GM12891 (cell line): ENCODE data around the gene AUNIP.

ENCODE experiments used
- POLR2A ChIP-seq: IDR thresholded peaks from 2 replicates; pipeline ENCODE4 v1.6.1; 2011; ENCODE audit warnings: low read depth, low read length, control low read depth
- POLR2AphosphoS5 ChIP-seq: IDR thresholded peaks from 2 replicates; pipeline ENCODE4 v1.6.1; 2011; ENCODE audit warnings: low read depth, low read length, control low read depth
- TAF1 ChIP-seq: IDR thresholded peaks from 2 replicates; pipeline ENCODE4 v1.6.1; 2011; ENCODE audit warnings: low read depth, low read length, control low read depth

DNA sequence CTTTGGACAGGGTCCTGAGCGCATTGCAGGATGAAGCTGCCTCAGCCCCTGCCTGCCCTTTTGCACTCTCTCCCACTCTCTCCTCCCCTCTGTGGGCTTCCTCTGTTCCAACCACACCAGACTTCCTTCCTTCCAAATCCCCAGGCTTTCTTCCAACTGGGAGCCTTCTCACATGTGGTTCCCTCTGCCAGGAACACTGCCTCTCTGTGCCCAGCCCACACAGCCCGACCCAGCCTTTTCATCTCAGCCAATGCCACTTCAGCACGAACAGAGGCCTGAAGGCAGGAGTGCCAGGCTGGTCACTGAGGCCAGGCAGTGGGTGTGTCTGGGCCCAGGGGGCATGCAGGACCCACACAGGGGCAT lies 53.4 kb downstream of the AUNIP start:
- TF ChIP-seq POLR2A (no peak), POLR2AphosphoS5 (no peak), TAF1 (no peak)
